ENCODE measurements around the gene MMP24.

MMP24 gene

GRCh38 chr20:35300469-35301262, 74.2 kb downstream of the MMP24 start:
- Histone ChIP-seq H3K4me3 (ENCODE audit: low read depth, low read length) (no peak overlapping the region), H3K27ac (no peak overlapping the region), H3K27me3 (ENCODE audit: insufficient read depth, low read depth, severe bottlenecking) (no peaks in the 10 kb centered on the region), H3K36me3 (peaks cover 7% of the 10 kb centered on the region; the same call in 1 of the 2 replicates), H3K9me3 (ENCODE audit: severe bottlenecking) (no peaks in the 10 kb centered on the region)
- no peak for DNase-seq
- no peak for TF ChIP-seq CTCF (IDR thresholded peaks at IDR 0.05; ENCODE audit: low read depth, low read length)

GRCh38 chr20:35301426-35301825, 74.9 kb downstream of the MMP24 start:
- TF ChIP-seq CTCF (IDR thresholded peaks at IDR 0.05; ENCODE audit: low read depth, low read length): no peak
- H3K4me3 ChIP-seq (ENCODE audit: low read depth, low read length): no peak overlapping the region
- H3K27me3 ChIP-seq (ENCODE audit: insufficient read depth, low read depth, severe bottlenecking): no peaks in the 10 kb centered on the region
- peaks cover 13% of the 10 kb centered on the region for H3K36me3 ChIP-seq
- DNase-seq: no peak
- H3K9me3 ChIP-seq (ENCODE audit: severe bottlenecking): no peaks in the 10 kb centered on the region
- H3K27ac ChIP-seq: no peak overlapping the region

- peaks cover 15% of the 10 kb centered on the region for H3K36me3 ChIP-seq
- no peak overlapping the region for H3K4me3 ChIP-seq (ENCODE audit: low read depth, low read length)
- H3K27ac ChIP-seq: no peak overlapping the region
- H3K27me3 ChIP-seq (ENCODE audit: insufficient read depth, low read depth, severe bottlenecking): no peaks in the 10 kb centered on the region
- TF ChIP-seq CTCF (IDR thresholded peaks at IDR 0.05; ENCODE audit: low read depth, low read length): no peak
- DNase-seq: no peak
- no peaks in the 10 kb centered on the region for H3K9me3 ChIP-seq (ENCODE audit: severe bottlenecking)
Observed at GRCh38 chr20:35302421-35303335, 76.2 kb downstream of the MMP24 start.

- H3K27me3 ChIP-seq (ENCODE audit: insufficient read depth, low read depth, severe bottlenecking): no peaks in the 10 kb centered on the region
- H3K4me3 ChIP-seq (ENCODE audit: low read depth, low read length): no peak overlapping the region
- peaks cover 15% of the 10 kb centered on the region for H3K36me3 ChIP-seq
- H3K27ac ChIP-seq: peak overlapping the region; percentile 19; the same call in 1 of the 2 replicates
- no peak for DNase-seq
- no peak for TF ChIP-seq CTCF (IDR thresholded peaks at IDR 0.05; ENCODE audit: low read depth, low read length)
- no peaks in the 10 kb centered on the region for H3K9me3 ChIP-seq (ENCODE audit: severe bottlenecking)
Observed at GRCh38 chr20:35303382-35303734, 76.9 kb downstream of the MMP24 start.

- no peaks in the 10 kb centered on the region for H3K9me3 ChIP-seq (ENCODE audit: severe bottlenecking)
- H3K27ac ChIP-seq: peak overlapping the region; percentile 19; the same call in 1 of the 2 replicates
- no peaks in the 10 kb centered on the region for H3K27me3 ChIP-seq (ENCODE audit: insufficient read depth, low read depth, severe bottlenecking)
- DNase-seq: peak; percentile 95
- peak; percentile 96 for TF ChIP-seq CTCF (IDR thresholded peaks at IDR 0.05; ENCODE audit: low read depth, low read length)
- H3K4me3 ChIP-seq (ENCODE audit: low read depth, low read length): no peak overlapping the region
- H3K36me3 ChIP-seq: peaks cover 16% of the 10 kb centered on the region
Observed at GRCh38 chr20:35303735-35304491, 77.4 kb downstream of the MMP24 start.
